SIG-M5 treated with dmso at 0.1 percent for 504 hours (cell line): ENCODE results near the gene VAMP4.

ENCODE experiments used
- DNase-seq: peaks from one replicate; lab custom pipeline; 2025; ENCODE audit not compliant: unreplicated experiment; lab: John Stamatoyannopoulos, UW

The VAMP4 gene

DNA sequence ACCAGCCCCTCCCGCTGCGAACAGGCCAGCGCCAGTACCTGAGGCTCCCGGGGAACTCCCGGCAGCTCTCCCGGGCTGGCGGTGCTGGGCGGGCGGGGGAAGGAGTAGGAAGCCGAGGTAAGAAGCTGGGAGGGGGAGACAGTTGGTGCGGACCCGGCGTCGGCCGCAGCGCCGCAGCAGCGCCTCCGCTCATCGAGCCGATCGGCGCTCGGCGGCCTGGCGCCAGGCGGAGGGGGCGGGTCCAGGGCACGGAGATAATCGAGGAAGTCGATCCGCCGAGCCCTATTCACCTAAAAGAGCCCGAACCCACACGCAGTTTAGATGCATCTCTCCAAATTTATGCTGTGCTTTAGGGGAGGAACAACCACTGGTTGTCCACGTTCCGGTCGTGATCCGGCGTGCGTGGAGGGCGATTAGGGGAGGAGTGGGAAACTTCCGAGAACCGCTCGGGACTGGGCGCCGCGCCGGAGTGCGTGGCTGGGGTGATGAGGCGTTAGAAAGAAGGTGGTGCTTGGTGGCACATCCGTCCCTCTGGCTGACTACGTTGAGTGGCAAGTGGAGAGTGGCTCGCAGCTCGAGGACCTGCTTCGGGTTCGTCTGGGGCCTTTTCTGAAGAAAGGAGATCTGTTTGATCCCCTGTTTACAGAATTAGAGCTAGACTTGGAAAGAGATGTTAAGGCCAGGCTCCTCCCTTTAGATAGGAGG lies at the start of gene VAMP4:
Gene VAMP4 (minus strand): TSS at position 194 of the 705 bp plus-strand sequence. CDS start 3,651 bp downstream, outside the sequence.
- DNase-seq = peak; percentile 87

DNA sequence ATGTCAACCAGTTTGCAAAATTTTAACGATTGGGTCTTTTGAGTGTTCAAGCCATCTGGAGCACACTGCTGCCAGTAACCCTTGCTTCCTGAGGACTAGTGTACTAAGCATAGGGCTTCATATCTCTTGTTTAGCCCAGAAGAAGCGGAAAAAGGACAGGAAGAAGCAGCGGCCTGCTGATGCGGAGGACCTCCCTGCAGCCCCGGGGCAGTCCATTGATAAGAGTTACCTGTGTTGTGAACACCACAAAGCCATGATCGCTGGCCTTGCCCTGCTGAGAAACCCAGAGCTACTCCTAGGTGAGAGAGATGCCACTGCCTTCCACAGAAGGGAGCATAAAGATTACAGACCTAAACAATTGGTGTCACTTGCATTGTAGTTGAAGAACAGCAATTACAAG lies 48.5 kb upstream of the VAMP4 start:
- no peak for DNase-seq

- DNase-seq = no peak
Measured at GRCh38 chr1:171788696-171789095, 46.8 kb upstream of the VAMP4 start.

GRCh38 chr1:171787686-171788480 lies 46.0 kb upstream of the VAMP4 start:
- no peak for DNase-seq

DNA sequence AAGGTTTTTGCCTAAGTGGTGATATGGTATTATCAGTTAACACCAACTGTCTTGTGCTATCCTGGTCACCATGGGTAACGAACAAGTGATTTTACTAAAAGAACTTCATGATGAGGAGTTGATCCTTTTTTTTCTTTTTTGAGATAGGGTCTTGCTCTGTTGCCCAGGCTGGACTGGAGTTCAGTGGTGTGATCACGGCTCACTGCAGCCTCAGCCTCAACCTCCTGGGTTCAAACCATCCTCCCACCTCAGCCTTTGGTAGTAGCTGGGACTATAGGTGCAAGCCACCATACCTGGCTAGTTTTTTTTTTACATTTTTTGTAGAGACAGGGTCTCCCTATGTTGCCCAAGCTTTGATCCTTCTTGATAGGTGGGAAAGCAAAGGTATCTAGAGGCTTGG lies 44.7 kb upstream of the VAMP4 start:
- DNase-seq = no peak

- no peak for DNase-seq
Measured at GRCh38 chr1:171785766-171786165, 43.9 kb upstream of the VAMP4 start.

DNA sequence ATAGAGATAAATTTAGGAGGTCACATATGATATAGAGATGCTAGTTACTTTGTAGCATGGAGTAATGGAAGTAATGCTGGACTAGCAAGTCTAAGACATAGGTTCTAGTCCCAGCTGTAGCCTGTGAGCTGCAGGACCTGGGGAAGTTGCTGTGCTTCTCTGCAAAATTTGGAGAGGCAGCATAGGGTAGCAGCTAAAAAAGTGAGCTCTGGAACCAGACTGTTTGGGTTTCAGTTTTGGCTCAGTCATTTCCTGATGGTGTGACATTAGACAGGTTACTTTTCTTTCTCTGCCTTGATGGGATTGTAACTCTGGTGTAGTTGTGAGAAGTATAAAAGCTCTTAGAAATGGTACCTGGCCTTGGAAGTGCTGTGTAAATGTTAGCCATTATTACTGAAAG lies 42.9 kb upstream of the VAMP4 start:
- no peak for DNase-seq

GRCh38 chr1:171783816-171784530 lies 42.1 kb upstream of the VAMP4 start:
- no peak for DNase-seq

- DNase-seq = peak; percentile 100
Measured at GRCh38 chr1:171781176-171781875, 39.5 kb upstream of the VAMP4 start, which contains the start of gene METTL13. Gene METTL13 (plus strand): TSS chr1:171781660. CDS start chr1:171781968, 308 bp downstream.

GRCh38 chr1:171780583-171781175 lies 38.8 kb upstream of the VAMP4 start:
- no peak for DNase-seq

GRCh38 chr1:171772312-171772711 lies 30.4 kb upstream of the VAMP4 start:
- no peak for DNase-seq

GRCh38 chr1:171769754-171770153 lies 27.9 kb upstream of the VAMP4 start:
- DNase-seq = no peak

DNA sequence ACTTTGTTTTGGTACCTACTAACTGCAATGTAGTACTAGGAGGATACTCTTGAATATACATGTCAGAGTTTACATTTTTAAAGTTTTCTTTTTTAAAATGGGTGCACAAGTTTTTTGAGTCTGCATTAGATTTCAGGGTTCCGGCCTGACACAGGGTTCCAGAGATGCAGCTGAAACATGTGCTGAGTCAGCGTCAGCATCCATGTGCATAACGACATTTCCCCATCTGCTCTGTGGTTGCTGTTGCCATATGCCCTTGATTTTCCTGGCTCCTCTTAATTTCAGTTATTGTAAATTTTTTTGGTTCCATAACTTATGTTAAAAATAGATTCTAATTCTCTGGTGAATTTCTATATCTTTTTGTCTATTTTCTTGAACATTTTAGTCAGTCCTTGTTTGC lies 27.3 kb upstream of the VAMP4 start:
- no peak for DNase-seq

DNA sequence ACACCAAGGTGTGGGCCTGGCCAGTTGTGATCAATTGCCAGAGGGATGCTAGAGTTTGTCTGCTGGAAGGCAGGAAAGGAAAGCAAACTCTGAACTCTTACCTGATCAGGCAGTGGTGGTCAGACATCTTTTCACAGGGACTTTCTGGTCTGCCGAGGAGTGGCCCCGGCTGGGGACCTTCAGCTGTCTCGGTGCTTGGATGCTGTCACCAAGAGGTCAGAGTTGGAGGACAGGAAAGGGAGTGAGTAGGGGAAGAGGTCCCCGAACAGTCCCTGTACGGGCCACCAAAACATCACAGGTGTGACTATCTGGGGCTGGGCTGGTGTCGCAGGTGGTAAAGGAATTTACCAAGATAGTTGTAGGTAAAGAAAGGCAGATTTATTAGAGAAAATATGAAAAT lies 21.9 kb upstream of the VAMP4 start:
- no peak for DNase-seq

DNA sequence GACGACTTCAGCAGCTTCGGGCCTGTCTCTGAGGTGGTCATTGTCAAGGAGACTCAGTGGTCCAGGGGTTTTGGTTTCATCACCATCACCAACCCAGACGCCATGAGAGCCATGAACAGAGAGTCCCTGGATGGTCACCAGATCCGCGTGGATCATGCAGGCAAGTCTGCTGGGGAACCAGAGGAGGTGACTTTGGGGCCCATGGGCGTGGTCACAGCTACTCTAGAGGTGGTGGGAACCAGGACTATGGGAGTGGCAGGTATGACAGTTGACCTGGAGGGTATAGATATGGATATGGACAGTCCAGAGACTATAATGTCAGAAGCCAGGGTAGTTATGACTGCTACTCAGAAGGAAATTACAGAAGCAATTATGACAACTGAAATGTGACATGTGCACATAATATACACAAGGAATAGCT lies 20.3 kb upstream of the VAMP4 start:
- no peak for DNase-seq

- DNase-seq = no peak
Measured at GRCh38 chr1:171758011-171758410, 16.1 kb upstream of the VAMP4 start.

- DNase-seq = no peak
Measured at GRCh38 chr1:171756856-171757255, 15.0 kb upstream of the VAMP4 start.

GRCh38 chr1:171754971-171755370 lies 13.1 kb upstream of the VAMP4 start:
- DNase-seq = no peak

DNA sequence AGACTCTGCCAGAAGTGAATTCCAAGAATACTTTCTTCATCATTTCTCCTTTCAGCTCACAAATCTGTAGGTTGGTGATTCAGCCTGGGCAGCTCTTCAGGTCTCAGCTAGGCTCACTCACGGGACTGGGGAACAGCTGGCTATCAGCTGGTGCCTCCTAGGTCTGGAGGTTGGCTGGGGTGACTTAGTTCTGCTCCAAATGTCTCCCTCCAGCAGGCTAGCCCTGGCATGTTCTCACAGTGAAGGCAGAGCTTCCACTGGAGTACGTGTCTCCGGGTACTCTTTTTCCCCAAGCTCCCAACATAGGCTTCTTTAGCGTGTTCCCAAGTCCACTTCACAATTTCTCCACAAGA lies 12.5 kb upstream of the VAMP4 start:
- no peak for DNase-seq

DNA sequence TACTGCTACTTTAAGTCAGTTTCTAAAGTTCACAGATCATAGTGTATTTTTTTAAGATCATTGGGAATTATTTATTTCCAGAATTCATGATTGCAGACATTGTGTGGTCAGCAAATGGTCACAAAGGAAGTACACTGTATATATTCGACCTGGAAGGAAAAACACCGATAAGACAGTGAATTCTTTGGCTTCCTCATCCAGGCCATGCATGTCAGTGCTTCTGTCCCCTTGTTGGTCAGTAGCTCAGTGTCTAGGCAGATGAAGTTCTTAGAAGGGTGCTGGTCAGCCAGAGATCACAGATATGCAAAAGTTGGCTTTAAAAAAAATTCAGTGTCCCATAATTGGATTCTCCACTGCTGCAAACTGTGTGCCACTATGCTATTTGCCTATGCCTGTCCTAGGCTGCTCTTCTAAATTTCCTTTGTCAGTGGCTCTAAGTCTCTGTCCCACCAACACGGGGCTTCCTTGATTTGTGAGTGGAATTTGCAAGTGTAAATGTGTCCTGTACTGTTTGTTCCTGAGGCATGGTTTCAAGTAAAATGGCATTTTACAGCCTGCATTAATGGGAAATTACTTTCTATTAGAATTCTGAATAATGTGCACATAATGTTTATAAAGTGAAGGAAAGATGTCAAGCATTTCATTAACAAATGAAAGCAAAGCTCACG lies 12.0 kb upstream of the VAMP4 start:
- no peak for DNase-seq
